KG1 (cell line): ENCODE data around the gene LIPT2.

Experiments
- DNase-seq: peaks from one replicate; lab custom pipeline; 2025; lab: John Stamatoyannopoulos, UW

The LIPT2 gene

DNA sequence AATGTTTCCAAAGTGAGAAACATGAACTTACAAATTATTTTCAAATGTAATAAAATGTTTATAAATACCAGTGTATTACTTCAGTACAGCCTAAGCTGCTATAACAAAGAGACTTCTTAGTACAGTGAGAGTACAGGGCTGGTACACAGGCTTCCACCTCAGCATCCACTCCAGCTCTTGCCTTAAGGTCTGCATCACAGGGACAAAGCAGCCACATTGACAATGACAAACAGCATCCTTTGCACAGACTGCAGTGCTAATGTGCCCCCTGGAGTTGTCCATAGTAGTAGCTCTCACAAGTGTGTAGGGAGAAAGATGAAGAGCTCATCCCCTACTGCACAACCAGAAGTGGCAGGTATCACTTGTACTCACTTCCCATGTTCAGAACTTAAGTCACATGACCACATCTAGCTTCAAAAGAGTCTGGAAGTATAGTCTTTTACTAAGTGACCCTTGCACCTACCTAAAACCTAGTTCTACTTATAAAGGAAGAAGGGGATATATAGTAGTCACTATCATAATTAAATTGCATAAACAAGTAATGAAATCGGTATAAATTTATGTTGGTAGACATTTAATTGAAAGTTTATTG, 10.7 kb upstream of the LIPT2 start:
- DNase-seq, result no peak

DNA sequence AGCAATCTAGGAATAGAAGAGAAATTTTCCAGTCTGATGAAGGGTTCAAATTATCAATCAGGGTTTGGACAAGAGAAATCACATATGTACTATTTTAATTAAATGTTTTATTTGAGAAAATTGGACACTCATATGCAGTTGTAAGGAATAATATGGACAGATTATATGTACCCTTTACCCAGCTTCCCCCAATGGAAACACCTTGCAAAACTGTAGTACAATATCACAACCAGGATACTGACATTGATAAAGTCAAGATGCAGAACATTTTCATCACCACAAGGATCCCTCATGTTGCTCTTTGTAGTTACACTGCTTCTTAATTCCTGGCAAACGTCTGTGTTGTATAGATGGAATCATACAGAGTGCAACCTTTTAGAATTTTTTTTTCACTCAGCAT, 1.4 kb upstream of the LIPT2 start:
- DNase-seq, result no peak

DNA sequence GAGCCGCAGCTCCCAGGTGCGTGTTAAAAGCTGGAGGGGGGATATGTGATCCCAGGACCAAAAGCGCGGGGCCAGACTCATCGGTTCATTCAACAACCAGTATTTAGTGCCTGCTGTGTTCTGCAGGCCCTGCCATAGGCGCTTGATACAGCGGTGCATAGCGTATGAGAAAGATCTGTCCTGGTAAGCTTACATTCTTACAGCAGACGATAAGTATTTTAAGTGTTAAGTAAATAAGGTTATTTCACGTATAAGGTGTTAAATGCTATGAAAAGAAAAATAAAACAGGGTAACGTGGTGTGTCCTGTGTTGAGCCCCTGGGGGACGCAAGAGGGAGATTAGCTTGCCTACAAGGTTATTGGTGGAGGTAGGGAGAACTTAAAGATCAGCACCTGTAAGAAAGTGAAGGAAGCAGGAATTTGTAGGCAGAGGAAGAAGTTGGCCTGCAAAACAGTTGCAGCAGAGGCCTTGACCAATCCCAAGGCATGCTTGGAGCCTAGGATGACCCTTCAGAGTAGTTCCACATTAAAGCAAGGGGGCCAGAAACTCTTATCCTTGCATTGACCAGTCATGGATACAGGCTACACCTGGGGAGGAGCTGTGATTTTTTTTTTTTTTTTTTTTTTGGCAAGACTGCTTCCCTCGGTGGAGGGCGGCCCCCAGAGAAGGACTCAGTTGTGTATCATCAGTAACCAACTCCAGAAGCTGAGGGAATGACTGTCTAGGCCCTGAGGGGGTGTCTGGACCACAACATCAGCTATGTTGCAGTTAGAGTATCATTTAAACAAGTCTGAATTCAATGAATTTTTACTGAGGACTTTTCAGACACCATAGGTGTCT, 487 bp upstream of the LIPT2 start:
- DNase-seq, result no peak

DNA sequence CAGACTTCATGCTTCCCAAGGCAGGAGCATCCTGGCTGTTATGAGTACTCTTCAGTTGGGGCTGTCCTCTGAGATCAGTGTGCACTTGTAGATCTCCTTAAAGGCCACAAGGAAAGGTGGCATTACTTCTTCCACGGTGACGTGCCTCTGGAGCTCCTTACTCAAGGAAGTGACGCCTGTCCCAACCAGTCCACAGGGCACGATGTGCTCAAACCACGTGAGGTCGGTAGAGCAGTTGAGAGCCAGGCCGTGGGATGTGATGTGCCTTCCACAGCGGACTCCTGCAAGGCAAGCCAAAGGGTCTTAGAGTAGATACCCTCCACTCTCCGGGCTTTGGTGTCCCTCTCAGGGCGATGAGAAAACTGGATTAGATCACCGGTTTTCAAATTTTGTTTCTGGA, 1.4 kb downstream of the LIPT2 start:
- no peak for DNase-seq

DNA sequence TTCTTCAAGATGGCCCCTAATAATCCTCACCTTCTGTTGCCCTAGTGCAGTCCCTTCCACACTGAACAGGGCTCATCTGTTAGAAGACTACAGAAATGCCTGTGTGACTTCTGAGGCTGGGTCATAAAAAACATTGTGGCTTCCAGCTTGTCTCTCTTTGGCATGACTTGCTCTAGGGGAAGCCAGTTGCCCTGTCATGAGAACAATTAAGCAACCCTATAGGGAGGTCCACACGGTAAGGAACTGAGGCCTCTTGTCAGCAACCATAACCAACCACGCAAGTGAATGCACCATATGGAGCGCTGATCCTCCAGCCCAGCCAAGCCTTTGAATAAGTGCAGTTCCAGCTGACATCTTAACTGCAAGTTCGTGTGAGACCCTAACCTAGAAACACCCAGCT, 2.6 kb downstream of the LIPT2 start:
- no peak for DNase-seq

DNA sequence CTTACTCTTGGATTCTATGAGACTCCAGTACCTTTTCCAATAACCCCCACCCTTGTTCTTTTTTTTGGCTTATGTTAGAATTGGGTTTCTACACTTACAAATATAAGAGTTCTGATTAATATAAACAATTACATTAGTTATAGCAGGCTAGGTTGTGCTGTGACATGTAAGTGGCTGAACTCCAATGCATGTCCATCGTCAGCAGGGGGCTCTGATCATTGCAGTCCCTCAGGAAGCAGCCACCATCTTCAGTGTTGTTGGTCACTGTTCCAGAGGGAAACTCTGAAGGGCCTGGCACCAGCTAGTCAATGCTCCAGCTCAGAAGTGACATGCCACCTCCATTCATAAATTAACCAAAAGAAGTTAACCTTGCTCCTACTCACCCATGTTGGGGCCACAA, 5.6 kb downstream of the LIPT2 start:
- no peak for DNase-seq

DNA sequence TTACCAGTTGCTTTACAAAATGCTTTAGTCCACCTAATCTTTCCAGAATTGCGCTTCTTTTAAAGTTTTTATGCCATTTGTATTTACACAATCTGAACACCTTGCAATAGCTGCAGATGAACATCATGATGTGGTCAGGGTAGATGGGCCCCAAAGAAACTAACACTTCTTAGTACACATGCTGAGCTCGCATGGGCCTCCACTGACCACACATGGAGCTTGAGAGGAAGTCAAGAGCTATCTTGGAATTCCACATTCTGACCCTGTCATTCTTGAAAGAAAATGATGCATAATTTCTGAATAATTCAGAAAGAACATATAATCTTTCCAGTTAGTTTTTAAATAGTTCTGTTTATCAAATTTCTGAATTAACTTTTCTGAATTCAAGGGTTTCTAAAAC, 7.7 kb downstream of the LIPT2 start:
- DNase-seq, result no peak

DNA sequence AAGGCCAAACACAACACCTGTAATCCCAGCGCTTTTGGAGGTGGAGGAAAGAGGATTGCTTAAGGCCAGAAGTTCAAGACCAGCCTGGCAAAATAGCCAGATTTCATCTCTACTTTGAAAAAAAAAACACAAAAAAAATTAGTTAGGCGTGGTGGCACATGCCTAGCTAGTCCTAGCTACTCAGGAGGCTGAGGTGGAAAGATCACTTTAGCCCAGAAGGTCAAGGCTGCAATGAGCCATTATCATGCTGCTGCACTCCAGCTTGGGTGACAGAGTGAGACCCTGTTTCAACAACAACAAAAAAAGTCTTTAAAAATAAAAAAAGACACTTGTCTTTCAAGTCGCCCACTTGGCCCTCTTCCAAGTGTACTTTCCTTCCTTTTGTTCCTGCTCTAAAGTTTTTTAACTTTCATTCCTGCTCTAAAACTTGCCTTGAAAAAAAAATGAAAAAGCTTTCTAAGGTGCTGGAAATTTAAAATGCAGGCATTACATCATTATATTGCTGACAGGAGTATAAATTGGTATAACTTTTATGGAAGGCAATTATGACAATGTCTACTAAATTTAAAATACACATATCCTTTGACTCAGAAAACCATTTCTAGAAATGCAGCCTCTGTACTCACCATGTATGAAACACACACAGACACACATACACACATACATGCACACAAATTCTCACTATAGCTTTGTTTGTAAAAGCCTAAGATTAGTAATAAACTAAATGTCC, 12.7 kb downstream of the LIPT2 start:
- DNase-seq, result no peak

DNA sequence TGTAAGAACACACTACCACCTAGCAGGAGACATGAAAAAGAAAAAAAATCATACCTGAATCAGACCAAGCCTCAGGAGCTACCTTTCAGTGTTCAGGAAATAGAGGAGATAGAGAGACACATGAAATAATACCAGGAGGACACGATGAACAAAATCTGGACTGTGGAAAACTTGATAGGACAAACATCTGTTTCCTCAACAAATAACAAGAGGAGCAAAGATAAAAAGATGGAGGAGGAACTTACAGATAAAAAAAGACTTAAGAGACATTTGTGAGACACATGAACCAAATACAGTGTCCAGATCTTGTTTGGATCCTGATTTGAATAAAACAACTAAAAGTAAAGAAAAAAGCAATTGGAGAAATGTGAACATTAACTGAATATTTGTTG, 13.8 kb downstream of the LIPT2 start:
- DNase-seq, result no peak

DNA sequence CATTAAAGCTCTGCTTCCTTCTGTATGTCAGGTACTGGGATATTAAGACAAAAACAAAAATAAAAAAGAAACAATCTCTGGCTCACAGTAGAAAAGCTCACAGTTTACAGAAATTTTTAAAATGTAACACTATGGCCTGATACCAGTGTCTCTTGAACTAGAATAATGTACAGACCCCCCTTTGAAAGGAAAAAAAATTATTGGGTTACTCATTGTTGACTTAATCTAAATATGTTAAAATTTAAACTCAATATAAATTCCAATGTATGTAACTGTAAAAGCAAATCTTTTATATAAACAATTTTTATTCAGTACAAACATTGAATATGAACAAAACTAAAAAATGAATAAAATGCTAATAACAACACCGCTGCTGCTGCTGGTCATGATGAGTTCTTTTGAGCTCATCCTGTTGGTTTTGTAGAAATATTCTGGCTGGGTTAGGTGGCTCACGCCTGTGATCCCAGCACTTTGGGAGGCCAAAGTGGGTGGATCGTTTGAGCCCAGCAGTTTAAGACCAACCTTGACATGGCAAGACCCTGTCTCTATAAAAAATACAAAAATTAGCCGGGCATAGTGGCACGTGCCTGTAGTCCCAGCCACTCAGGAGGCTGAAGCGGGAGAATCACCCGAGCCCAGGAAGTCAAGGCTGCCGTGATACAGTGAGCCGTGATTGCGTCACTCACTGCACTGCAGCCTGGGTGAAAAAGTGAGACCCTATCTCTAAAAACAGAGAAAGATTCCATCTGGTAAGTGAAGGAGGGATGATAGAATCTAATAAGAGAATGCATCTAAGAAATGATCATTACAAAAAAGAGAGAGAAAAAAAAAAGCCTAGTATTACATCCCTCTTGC, 14.4 kb downstream of the LIPT2 start:
- DNase-seq, result no peak

DNA sequence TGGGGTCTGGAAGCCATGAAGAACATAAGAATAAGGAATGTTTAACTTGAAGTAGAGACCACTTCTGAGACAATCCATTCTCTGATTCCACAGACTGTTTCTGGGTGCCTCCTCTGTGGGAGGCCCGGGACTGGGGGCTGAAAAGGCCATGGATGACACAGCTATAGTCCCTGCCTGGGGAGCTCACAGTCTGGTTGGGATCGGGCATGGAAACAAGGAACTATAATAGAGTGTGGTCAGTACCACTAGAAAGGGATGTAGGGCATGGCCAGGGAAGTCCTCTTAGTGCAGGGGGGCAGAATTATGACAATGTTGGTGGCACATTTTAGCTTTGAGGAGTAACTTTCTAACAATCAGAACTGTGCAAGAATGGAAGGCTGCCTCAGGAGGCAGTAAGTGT, 17.0 kb downstream of the LIPT2 start:
- DNase-seq, result no peak

DNA sequence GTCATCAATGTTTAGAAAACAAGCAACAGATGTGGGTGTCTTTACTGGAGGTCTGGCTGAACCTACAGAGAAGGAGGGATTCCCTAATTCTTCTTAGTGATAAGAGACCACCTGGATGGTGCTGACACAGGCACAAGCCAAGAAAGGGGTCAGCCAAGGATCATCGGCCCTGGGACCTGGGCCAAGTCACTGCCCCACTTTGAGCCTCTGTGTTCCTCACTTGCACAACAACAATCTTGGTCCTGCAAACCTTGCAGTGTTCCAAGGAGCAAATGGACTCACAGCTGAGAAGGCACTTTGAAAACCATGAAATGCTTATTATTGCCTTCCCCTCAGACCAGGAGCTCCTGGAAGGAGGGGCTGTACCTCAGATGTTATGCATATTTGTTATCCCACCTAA, 19.2 kb downstream of the LIPT2 start:
- no peak for DNase-seq

DNA sequence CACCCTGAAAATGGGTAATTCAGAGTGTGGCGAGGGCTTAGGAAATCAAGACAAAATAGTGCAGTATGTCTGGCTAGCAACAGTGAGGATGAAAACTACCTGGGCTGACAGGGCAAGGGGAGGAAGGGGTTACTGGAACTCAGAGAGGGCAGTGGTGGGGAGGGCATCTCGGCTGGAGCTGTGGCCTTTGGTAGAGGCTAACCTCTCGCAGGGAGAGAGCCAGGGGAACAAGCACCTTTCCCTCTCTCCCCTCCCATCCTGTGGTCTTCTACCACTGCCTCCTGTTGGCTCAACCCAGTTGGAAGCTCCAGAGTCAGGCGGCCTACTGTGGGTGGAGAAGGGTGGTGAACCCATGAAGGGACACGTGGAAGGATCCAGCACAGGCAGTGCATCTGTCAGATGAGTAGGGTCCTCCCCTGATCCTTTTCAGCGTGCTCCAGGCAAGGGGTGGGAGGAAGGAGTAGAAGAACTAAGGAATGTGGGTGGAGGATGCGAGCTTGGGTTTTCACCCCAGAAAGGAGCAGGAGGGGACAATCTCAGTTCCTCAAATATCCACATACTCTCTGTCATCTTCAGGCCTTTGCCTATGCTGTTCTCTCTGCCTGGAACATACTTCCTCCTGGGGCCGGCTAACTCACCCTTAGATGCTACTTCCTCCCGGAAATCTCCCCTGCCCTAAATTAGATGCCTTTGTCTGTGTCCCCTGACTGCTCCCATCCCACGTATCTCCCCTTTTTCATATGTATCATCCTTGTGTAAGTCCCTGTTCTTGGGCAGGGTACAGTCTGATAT, 19.9 kb downstream of the LIPT2 start:
- no peak for DNase-seq

DNA sequence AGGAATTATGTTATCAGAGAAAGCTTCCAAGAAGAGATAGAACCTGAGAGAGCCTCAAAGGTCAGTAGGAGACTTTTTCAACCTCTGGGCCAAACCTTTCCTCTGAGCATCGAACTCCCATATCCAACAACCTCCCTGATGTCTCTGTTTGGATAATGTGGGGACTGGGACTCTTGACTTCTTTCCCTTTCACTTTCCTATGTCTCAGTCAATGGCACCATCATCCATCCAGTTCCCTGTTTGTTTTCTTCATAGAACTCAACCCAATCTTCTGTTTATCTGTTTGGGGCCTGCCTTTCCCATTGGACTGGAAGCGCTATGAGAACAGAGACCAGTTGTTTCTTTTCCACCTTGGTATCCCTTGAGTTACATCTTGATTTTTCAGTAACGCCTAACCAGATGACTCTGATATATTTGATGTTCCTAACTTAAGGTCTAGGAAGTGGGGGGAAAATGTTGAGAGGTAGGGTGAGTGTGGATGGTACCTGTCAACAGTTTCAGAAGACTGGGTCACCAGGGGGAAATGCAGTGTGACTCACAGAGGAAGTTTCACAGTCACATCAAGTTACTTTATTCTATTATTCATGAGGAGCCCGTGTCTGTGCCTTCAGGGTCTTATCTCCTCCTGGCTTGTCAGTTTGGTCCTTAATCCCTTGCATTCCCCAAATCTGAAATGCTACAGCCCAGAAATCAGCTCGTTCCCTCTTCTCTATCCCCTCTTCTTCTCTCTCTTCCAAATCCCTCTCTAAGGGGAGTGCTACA, 21.7 kb downstream of the LIPT2 start:
- no peak for DNase-seq

DNA sequence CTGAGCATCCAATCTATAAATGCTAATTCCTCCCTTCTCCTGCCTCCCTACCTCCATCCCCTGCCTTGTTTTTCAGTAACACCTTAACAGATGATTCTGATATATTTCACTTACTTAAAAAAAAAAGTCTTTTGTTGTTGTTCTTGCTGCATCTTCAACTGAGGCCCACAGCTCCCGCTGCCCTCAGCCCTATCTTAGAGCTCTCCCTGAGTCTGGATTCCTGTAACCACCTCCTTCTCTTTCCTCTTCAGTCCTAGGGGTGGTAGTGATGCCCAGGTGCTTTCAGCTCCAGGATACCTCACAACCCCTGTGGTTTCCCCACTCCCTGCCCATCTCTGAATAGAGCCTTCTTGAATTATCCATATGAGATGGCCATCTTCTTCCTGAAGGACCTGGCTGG, 22.5 kb downstream of the LIPT2 start:
- DNase-seq, result no peak

DNA sequence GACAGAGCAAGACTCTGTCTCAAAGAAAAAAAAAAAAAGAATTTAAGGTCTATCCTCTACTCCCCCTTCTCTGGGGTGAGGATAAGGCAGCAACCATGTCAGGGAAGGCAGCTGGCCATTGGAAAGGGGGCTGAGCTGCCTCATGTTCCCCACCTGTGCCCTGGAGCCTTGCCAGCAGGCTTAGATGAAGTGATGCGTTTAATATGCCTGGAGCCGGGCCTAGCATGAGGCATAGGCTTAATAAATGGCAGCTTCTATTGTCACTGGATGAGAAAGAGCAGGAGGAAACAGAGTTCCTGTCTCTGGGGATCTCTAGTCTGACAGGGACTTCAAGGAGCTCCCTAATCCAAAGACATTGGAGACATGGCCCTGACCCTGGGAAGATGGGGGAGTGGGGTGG, 23.0 kb downstream of the LIPT2 start:
- DNase-seq, result no peak

DNA sequence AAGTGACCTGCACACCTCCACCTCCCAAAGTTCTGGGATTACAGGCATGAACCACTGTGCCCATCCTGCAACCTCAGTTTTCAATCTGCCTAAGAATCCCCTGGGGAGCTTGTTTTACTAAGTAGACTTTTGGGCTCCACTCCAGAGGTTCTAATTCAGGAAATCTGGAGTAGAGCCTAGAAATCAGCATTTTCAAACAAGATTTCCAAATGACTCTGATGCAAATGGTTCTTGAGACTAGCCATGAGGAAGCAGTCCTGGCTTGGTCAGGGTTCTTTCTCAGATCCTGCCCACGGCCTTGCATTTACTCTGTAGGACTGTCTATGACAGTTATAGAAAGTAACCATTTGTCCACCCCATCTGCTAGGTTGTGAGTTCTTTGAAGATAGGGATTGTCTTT, 24.6 kb downstream of the LIPT2 start:
- DNase-seq, result no peak

DNA sequence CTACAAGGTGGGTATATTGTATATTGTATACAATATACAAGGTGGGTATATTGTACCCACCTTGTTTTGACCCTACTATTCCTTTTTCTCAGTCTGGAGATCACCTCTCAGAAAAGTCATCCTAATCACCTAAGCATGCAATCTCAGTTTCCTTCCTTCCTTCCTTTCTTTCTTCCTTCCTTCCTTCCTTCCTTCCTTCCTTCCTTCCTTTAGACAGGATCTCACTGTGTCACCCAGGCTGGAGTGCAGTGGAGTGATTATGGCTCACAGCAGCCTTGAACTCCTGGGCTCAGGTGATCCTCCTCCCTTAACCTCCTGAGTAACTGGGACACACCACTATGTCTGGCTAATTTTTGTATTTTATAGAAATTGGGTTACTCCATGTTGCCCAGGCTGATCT, 25.0 kb downstream of the LIPT2 start:
- DNase-seq, result no peak

DNA sequence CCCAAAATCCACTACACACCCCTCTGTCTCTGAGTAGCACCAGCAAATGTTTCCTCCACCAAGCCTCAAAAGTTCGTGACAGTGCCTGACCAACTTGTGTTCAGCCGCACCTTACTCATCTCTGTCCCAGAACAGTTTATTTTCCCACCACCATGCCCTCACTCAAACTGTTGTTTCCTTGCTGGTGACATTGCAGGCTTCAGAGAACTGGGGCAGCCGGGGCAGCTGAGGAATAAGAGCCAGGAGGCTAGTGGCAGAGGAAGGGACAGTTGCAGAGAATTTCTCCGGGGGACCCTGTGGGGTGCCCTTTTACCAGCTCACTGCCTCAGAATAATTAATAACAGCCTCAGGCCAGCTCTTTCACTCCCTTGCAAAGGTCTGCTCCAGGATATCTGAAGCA, 25.5 kb downstream of the LIPT2 start:
- no peak for DNase-seq

DNA sequence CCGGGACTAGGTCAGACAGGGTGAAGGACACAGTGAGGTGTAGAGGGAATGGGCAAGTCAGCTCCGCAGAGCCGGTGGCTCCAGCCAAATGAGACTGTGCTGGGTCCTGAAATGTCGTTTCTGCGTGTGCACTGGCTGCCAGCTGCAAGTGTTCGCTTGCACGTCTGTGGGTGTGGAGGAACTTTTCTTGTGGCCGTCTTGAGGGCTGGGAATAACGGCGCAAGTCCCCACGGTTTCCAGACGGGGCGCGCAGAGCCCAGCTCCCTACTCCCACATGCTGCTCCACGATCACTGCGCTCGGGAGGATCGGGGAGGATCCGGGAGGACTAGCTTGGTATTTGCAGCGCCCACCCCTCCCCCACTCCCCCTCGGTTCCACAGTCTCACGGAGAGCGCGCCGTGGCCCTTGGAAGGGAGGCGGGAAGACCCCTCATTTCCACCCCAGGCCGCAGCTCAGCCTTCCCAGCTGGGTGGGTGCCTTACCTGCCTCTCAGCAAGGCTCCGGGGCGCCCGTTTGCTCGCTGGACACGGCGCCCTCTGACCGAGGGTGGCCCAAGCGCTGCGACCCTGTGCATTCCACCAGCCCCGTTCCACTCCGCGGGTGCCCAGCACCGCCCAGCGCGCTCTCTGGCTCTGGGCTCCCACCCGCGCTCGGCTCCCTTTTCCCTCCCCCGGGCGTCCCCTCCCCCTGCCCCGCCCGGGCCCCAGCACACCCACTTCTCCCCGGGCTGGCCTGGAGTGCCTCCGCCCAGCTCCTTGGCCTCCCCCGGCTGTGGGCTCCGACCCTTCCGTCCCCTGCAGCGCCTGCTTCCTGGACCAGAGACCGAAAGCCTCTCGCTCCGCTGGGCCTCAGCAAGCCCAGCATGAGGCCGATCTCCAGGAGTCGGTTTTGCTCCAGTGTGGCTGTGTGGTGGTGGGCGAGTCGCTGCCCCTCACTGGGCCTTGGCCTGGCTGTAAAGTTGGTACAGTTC, 26.3 kb downstream of the LIPT2 start, which contains the start of gene KCNE3:
Gene KCNE3, minus strand, starts transcription at position 634 of the 970 bp plus-strand sequence. CDS start 9,986 bp downstream, outside the sequence.
- no peak for DNase-seq
